LoVo (cell line): ENCODE data around the gene ROGDI.
A peak's percentile ranks its signal among the peaks of the same experiment; 100 is the strongest.

ENCODE experiments used
- DNase-seq: peaks from one replicate; pipeline ENCODE4 v3.0.0-alpha.2; 2016; ENCODE audit warnings: low spot score

ROGDI gene

GRCh38 chr16:4801962-4802658 lies at the start of gene ROGDI:
Gene ROGDI (minus strand): TSS chr16:4802633. CDS start chr16:4802571, 62 bp downstream.
- peak; percentile 86 for DNase-seq

- no peak for DNase-seq
These were observed 47.8 kb upstream of the ROGDI start for GRCh38 chr16:4850211-4850610.

GRCh38 chr16:4847774-4848587 lies 45.5 kb upstream of the ROGDI start:
- peak; percentile 41 for DNase-seq

GRCh38 chr16:4846901-4847773 lies 44.7 kb upstream of the ROGDI start, which contains the start of the genes GLYR1 and UBN1:
Gene GLYR1 (minus strand): TSS chr16:4847288. CDS start chr16:4847265, 23 bp downstream.
Gene UBN1 (plus strand): TSS chr16:4847481. CDS start chr16:4852918, 5,437 bp downstream.
- peak; percentile 97 for DNase-seq

GRCh38 chr16:4846503-4846900 lies 44.1 kb upstream of the ROGDI start:
- DNase-seq = peak; percentile 23

- DNase-seq = no peak
These were observed 38.6 kb upstream of the ROGDI start for GRCh38 chr16:4840984-4841383.

GRCh38 chr16:4839942-4840341 lies 37.5 kb upstream of the ROGDI start:
- no peak for DNase-seq

- no peak for DNase-seq
These were observed 35.5 kb upstream of the ROGDI start for GRCh38 chr16:4837733-4838501.

GRCh38 chr16:4836727-4837126 lies 34.3 kb upstream of the ROGDI start:
- no peak for DNase-seq

- DNase-seq = no peak
These were observed 31.2 kb upstream of the ROGDI start for GRCh38 chr16:4833584-4833983.

GRCh38 chr16:4832698-4833343 lies 30.4 kb upstream of the ROGDI start:
- DNase-seq = no peak

- DNase-seq = no peak
These were observed 29.2 kb upstream of the ROGDI start for GRCh38 chr16:4831616-4832015.

GRCh38 chr16:4830408-4830807 lies 28.0 kb upstream of the ROGDI start:
- DNase-seq = no peak

- DNase-seq = no peak
These were observed 26.3 kb upstream of the ROGDI start for GRCh38 chr16:4828567-4829321.

- no peak for DNase-seq
These were observed 24.5 kb upstream of the ROGDI start for GRCh38 chr16:4826980-4827379.

GRCh38 chr16:4826526-4826925 lies 24.1 kb upstream of the ROGDI start:
- DNase-seq = no peak

- DNase-seq = no peak
These were observed 22.8 kb upstream of the ROGDI start for GRCh38 chr16:4825196-4825595.

- DNase-seq = no peak
These were observed 18.2 kb upstream of the ROGDI start for GRCh38 chr16:4820652-4821051.

- no peak for DNase-seq
These were observed 12.2 kb upstream of the ROGDI start for GRCh38 chr16:4814542-4815173.

- DNase-seq = no peak
These were observed 11.6 kb upstream of the ROGDI start for GRCh38 chr16:4814046-4814445.
